Activated CD8-positive, alpha-beta T cell treated with anti-CD3 and anti-CD28 coated beads for 36 hours (primary cell): ENCODE data around the gene CRB1. TPM values are rescaled to one million over a fixed set of nuclear protein-coding genes. Genes with fewer than 3 reads are reported as not detected.

Experiments
- ATAC-seq: fragments of 200-7000 bp; cut with Tn5 transposase; one replicate; pipeline ENCODE4 v1.10.0; 2021; ENCODE audit warnings: mild to moderate bottlenecking, moderate library complexity
- CTCF ChIA-PET: fragments of 350-600 bp; sonication (Branson Sonifier 250); formaldehyde crosslinking; loops from one replicate; lab custom pipeline; 2021; ENCODE audit warnings: antibody characterized with exemption; lab: Charles Lee
- POLR2A ChIA-PET: fragments of 350-600 bp; sonication (Branson Sonifier 250); formaldehyde crosslinking; loops from one replicate; lab custom pipeline; 2021; ENCODE audit warnings: antibody characterized with exemption; lab: Charles Lee
- DNase-seq: peaks from one replicate; pipeline ENCODE4 v3.0.0-alpha.2; 2020
- H3K27ac Mint-ChIP-seq: one replicate; pipeline ENCODE4 v1.8.0; 2021; ENCODE audit warnings: mild to moderate bottlenecking, mixed read lengths
- H3K27me3 Mint-ChIP-seq: one replicate; pipeline ENCODE4 v1.8.0; 2021; ENCODE audit warnings: mixed read lengths
- H3K36me3 Mint-ChIP-seq: one replicate; pipeline ENCODE4 v1.8.0; 2021; ENCODE audit warnings: low read depth, mixed read lengths
- H3K4me1 Mint-ChIP-seq: one replicate; pipeline ENCODE4 v1.8.0; 2021; ENCODE audit warnings: low read depth, mixed read lengths
- H3K4me3 Mint-ChIP-seq: one replicate; pipeline ENCODE4 v1.8.0; 2021; ENCODE audit warnings: mild to moderate bottlenecking, moderate library complexity, mixed read lengths
- H3K9me3 Mint-ChIP-seq: one replicate; pipeline ENCODE4 v1.8.0; 2021; ENCODE audit warnings: mixed read lengths
- CTCF ChIP-seq: fragments of 200-600 bp; IDR thresholded peaks from one replicate; pipeline ENCODE4 v1.8.0; 2022; ENCODE audit warnings: antibody characterized with exemption, mild to moderate bottlenecking
- intact Hi-C: fragments of 100-400 bp; cut with micrococcal nuclease; formaldehyde crosslinking; loops from one replicate; pipeline ENCODE4 v1.10.0; 2022
- total RNA-seq, 2 experiments: library from RNA; stranded (reverse); gene quantifications; one replicate each; pipeline ENCODE4 v1.2.3, GENCODE V29; 2021

The CRB1 gene
- total RNA-seq, 2 experiments from 2014 or later, result not detected

GRCh38 chr1:197466813-197467212, 198.8 kb downstream of the CRB1 start:
- Mint-ChIP-seq H3K27me3 (peaks cover 2% of the 10 kb centered on the region), H3K9me3 (no peaks in the 10 kb centered on the region), H3K27ac (no peak overlapping the region), H3K4me1 (no peaks in the 10 kb centered on the region), H3K4me3 (no peak overlapping the region), H3K36me3 (no peaks in the 10 kb centered on the region)
- DNase-seq (no peak), ATAC-seq (no peak)
- TF ChIP-seq CTCF, result no peak
- ChIA-PET CTCF (no interaction called here), POLR2A (no interaction called here)
- intact Hi-C loops, result no loop called here

- POLR2A ChIA-PET, result no interaction called here
- intact Hi-C loops, result no loop called here
- Mint-ChIP-seq H3K27me3 (peaks cover 2% of the 10 kb centered on the region), H3K27ac (no peak overlapping the region), H3K9me3 (no peaks in the 10 kb centered on the region), H3K4me1 (no peaks in the 10 kb centered on the region), H3K4me3 (no peak overlapping the region), H3K36me3 (no peaks in the 10 kb centered on the region)
- CTCF ChIA-PET, result interaction anchor here (1.1 kb wide), 1 partner anchor 54 kb away, joined by 4 read pairs; no protein-coding TSS in a partner anchor
- ATAC-seq (no peak), DNase-seq (no peak)
- no peak for TF ChIP-seq CTCF
Measured at GRCh38 chr1:197467881-197468280, 199.8 kb downstream of the CRB1 start.

DNA sequence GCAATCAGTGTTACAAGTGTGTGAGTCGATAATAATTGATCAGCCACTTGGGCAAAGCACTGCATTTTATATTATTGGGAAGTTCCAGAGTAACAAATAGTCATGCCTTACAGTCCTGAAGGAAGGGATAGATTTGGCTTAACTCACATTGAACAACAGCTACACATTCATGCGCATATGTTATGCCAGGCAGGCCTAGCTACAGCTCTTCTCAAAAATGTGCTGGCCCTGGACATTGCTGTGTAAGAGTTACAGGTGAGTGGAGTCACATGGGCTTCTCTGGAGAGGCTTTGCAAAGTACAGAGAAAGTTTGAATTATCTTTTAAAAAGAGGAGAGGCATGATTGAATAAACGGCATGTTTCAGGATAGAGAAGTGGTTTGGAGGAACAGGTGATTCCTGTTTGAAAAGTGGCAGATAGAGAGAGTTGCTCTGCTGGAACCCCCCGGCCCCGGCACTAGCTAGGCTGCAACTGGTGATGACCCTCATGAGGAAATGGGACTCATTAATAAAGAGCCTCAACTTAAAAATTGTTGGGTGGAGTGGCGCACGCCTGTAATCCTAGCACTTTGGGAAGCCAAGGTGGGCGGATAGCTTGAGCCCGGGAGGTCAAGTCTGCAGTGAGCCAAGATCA, 200.6 kb downstream of the CRB1 start:
- intact Hi-C loops, result no loop called here
- ChIA-PET CTCF (interaction anchor here (1.1 kb wide), 1 partner anchor 53 kb away, joined by 4 read pairs; no protein-coding TSS in a partner anchor), POLR2A (no interaction called here)
- ATAC-seq (no peak), DNase-seq (no peak)
- Mint-ChIP-seq H3K36me3 (no peaks in the 10 kb centered on the region), H3K9me3 (no peaks in the 10 kb centered on the region), H3K27me3 (peaks cover 2% of the 10 kb centered on the region), H3K27ac (no peak overlapping the region), H3K4me3 (no peak overlapping the region), H3K4me1 (no peaks in the 10 kb centered on the region)
- no peak for TF ChIP-seq CTCF

DNA sequence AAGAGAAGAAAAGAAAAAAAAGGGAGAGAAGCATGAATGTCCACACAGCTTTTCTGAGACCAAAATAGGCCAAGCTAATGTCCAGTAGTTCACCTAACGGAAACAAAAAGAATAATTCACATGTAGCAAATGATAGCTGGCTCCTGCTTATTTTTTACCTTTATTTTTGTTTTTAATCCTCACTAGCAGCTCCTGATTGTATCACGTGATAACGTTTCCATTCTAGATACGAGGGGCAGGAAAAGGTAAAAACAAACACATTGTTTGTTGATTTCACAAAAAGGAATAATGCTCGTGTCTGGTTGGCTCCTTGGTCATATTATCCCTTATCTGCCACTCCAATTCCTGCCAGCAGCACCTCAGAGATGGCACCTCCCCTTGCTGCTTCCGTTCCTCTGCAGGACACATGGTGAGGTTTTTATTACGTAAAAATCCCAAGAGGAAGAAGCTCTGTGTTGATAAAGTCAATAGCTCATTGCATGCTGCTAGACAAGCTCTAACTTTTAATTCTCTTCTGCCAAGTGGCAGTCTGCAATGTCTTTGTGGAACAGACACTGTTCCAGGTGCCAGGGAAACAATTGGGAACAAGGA, 201.7 kb downstream of the CRB1 start:
- ChIA-PET CTCF (interaction anchor here (0.9 to 2.0 kb wide), 2 partner anchors 9 to 70 kb away, joined by 3 to 5 read pairs; no protein-coding TSS in a partner anchor), POLR2A (no interaction called here)
- no peak overlapping the region for H3K27ac Mint-ChIP-seq
- DNase-seq, result no peak
- no peaks in the 10 kb centered on the region for H3K4me1 Mint-ChIP-seq
- TF ChIP-seq CTCF, result no peak
- ATAC-seq, result no peak
- H3K27me3 Mint-ChIP-seq, result peaks cover 2% of the 10 kb centered on the region
- no peak overlapping the region for H3K4me3 Mint-ChIP-seq
- intact Hi-C loops, result no loop called here
- H3K9me3 Mint-ChIP-seq, result no peaks in the 10 kb centered on the region
- no peaks in the 10 kb centered on the region for H3K36me3 Mint-ChIP-seq

- Mint-ChIP-seq H3K9me3 (no peaks in the 10 kb centered on the region), H3K4me3 (no peak overlapping the region), H3K27me3 (peaks cover 2% of the 10 kb centered on the region), H3K4me1 (no peaks in the 10 kb centered on the region), H3K27ac (no peak overlapping the region), H3K36me3 (no peaks in the 10 kb centered on the region)
- intact Hi-C loops, result no loop called here
- ChIA-PET POLR2A (no interaction called here), CTCF (interaction anchor here (0.9 to 2.0 kb wide), 2 partner anchors 9 to 70 kb away, joined by 3 to 5 read pairs; no protein-coding TSS in a partner anchor)
- DNase-seq (no peak), ATAC-seq (no peak)
- no peak for TF ChIP-seq CTCF
Measured at GRCh38 chr1:197470330-197470729, 202.3 kb downstream of the CRB1 start.
